ENCODE measurements around the gene STIM1.

STIM1 gene

DNA sequence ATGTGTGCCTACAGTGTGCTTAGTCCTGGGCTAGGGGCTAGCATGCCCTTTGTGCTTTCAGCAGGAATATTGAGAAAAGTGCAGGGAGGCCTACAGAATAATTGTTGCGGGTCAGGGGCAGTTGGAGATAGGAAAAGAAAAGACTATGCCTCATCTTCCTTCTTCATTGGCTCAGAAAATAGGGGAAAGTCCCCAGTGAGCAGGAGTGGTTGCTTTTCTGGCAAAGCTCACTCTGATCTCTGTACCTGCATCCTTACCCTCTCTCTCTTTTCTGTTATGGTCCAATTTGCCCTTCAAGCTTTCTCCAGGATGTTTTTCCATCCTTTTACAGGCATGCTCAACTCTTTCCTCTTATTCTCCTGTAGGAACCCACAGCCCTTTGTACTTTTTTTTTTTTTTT lies 209.6 kb downstream of the STIM1 start:
- H3K4me3 ChIP-seq (ENCODE audit: low read depth, low read length) = no peak overlapping the region
- DNase-seq (ENCODE audit: low read depth) = no peak
- TF ChIP-seq, protein P1, sequence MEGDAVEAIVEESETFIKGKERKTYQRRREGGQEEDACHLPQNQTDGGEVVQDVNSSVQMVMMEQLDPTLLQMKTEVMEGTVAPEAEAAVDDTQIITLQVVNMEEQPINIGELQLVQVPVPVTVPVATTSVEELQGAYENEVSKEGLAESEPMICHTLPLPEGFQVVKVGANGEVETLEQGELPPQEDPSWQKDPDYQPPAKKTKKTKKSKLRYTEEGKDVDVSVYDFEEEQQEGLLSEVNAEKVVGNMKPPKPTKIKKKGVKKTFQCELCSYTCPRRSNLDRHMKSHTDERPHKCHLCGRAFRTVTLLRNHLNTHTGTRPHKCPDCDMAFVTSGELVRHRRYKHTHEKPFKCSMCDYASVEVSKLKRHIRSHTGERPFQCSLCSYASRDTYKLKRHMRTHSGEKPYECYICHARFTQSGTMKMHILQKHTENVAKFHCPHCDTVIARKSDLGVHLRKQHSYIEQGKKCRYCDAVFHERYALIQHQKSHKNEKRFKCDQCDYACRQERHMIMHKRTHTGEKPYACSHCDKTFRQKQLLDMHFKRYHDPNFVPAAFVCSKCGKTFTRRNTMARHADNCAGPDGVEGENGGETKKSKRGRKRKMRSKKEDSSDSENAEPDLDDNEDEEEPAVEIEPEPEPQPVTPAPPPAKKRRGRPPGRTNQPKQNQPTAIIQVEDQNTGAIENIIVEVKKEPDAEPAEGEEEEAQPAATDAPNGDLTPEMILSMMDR (IDR thresholded peaks at IDR 0.05; ENCODE audit: insufficient read depth, low read depth, low read length, missing control alignments) = no peak

DNA sequence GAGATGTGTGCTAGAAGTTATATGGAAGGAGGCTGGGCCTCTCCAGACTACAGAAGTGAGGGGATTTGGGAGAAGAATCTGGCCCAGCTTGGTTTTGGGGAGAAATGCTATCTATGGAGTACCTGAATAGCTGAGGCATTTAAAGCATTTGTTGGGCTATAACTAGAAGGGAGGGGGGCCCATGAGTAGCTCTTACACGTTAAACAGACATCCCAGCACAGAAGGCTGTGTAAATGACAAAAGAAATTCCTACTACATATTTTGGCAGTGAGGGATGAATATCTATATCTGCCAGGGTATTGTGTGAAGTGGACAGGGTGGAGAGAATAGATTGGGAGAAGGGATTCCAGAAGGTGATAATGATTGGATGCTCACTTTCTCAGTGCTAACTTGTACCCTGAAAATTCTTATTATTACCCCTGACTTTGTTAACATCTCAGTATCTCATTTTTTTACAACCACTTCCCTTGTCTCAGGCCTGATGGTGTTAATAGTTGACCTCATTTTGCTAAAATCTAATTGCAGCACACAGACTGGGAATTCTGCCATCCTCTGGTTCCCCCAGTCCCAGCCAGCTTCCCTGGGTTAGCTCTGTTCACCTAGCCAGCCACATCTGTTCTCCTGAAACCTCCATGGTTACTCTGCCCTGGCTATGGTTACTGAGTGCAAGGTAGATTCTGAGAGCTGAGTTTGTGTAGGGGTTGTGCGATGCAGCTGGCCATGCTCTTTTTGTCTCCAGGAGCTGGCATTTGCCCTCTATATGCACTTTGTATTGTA lies 210.3 kb downstream of the STIM1 start:
- TF ChIP-seq, protein P1 (IDR thresholded peaks at IDR 0.05; ENCODE audit: insufficient read depth, low read depth, low read length, missing control alignments) = no peak
- no peak for DNase-seq (ENCODE audit: low read depth)
- no peak overlapping the region for H3K4me3 ChIP-seq (ENCODE audit: low read depth, low read length)

DNA sequence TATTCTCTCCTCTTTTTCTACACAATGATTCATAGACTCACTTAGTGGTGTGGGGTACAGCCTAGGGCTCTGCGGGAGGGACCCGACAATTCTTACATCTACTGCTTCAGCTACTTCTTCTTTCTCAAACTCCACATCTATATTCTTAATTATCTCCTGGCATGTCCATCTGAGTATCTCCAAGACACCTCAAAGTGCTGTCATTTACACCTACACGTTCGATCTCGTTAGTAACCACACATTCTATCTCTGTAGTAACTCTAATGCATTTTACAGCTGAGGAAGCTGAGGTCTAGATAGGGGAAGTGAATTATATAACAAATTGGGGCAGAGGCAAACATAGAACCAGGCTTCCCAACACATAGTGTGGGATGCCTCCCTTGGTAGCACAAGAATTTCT lies 211.4 kb downstream of the STIM1 start:
- no peak for DNase-seq (ENCODE audit: low read depth)
- no peak overlapping the region for H3K4me3 ChIP-seq (ENCODE audit: low read depth, low read length)
- TF ChIP-seq, protein P1 (IDR thresholded peaks at IDR 0.05; ENCODE audit: insufficient read depth, low read depth, low read length, missing control alignments) = no peak

GRCh38 chr11:4068962-4069361 lies 213.5 kb downstream of the STIM1 start:
- DNase-seq (ENCODE audit: low read depth) = no peak
- no peak overlapping the region for H3K4me3 ChIP-seq (ENCODE audit: low read depth, low read length)
- TF ChIP-seq, protein P1 (IDR thresholded peaks at IDR 0.05; ENCODE audit: insufficient read depth, low read depth, low read length, missing control alignments) = no peak

DNA sequence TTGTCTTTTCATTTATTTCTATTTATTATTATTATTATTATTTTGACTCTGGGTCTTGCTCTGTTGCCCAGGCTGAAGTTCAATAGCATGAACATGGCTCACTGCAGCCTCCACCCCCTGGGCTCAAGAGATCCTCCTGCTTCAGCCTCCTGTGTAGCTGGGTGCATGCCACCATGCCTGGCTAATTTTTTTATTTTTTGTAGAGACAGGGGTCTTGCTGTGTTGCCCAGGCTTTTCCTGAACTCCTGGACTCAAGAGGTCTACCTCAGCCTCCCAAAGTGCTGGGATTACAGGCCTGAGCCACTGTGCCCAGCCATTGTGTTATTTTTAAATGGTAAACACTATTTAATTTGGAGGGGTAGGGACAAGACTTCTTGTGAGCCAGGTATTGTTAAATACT lies 215.9 kb downstream of the STIM1 start:
- no peak overlapping the region for H3K4me3 ChIP-seq (ENCODE audit: low read depth, low read length)
- TF ChIP-seq, protein P1 (IDR thresholded peaks at IDR 0.05; ENCODE audit: insufficient read depth, low read depth, low read length, missing control alignments) = no peak
- DNase-seq (ENCODE audit: low read depth) = no peak

DNA sequence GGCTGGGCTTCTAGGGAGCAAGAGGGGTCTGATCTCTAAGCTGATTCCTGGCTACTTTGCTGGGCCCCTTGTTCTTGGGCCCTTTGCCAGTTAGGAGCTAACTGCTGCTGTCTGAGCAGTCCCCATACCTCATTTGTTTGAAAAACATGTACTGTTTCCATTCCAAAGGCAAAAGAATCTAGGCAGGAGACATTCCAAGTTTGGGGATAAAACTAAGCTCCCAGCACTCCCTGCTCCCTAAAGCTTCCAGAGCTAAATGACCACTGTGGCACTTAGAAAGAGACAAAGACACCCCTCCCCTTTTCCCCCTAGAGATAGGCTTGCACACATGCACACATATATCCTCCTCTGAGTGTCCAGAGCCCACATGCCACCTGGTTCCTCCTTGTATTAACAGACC lies 216.4 kb downstream of the STIM1 start:
- no peak for DNase-seq (ENCODE audit: low read depth)

More for the DNA sequence above, 216.4 kb downstream of the STIM1 start:
- no peak overlapping the region for H3K4me3 ChIP-seq (ENCODE audit: low read depth, low read length)
- TF ChIP-seq, protein P1 (IDR thresholded peaks at IDR 0.05; ENCODE audit: insufficient read depth, low read depth, low read length, missing control alignments) = no peak

Data from GM12865 (cell line).